Ishikawa (cell line): ENCODE measurements around the gene CD84.

ENCODE experiments used
- CEBPB ChIP-seq: IDR thresholded peaks from 2 replicates; pipeline ENCODE4 v1.6.1; 2012
- EP300 ChIP-seq: IDR thresholded peaks from 2 replicates; pipeline ENCODE4 v1.6.1; 2012; ENCODE audit warnings: borderline replicate concordance
- FOXM1 ChIP-seq: IDR thresholded peaks from 2 replicates; pipeline ENCODE4 v1.6.1; 2012; ENCODE audit warnings: low read depth, borderline replicate concordance
- RAD21 ChIP-seq: IDR thresholded peaks from 2 replicates; pipeline ENCODE4 v1.6.1; 2012; ENCODE audit warnings: low read depth
- TAF1 ChIP-seq: IDR thresholded peaks from 2 replicates; pipeline ENCODE4 v1.6.1; 2012; ENCODE audit warnings: low read depth, mild to moderate bottlenecking
- YY1 ChIP-seq: IDR thresholded peaks from 2 replicates; pipeline ENCODE4 v1.6.1; 2012; ENCODE audit warnings: low read depth
- TF ChIP-seq, protein P1 (sequence below): IDR thresholded peaks from 2 replicates; pipeline ENCODE4 v1.6.1; 2012; ENCODE audit warnings: low read depth, mild to moderate bottlenecking
- TF ChIP-seq, protein P2 (sequence below): IDR thresholded peaks from 2 replicates; pipeline ENCODE4 v1.6.1; 2012

DNA sequence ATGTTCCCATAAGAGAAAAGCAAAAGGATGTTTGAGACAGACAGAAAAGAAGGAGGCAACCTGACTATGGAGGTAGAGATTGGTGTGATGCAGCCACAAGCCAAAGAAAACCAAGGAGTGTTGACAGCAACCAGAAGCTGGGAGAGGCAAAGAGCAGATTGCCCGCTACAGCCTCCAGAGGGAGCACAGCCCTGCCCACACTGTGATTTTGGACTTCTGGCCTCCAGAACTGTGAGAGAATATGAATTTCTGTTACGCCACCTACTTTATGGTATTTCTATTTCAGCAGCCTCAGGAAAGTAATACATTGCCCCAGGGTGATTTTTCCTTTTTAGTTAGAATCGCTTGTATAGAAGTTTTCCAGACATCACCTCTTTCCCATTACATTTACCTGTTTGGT, 84.7 kb downstream of the CD84 start:
- no peak for TF ChIP-seq FOXM1
- no peak for TF ChIP-seq YY1
- no peak for TF ChIP-seq EP300
- TF ChIP-seq, protein P1, sequence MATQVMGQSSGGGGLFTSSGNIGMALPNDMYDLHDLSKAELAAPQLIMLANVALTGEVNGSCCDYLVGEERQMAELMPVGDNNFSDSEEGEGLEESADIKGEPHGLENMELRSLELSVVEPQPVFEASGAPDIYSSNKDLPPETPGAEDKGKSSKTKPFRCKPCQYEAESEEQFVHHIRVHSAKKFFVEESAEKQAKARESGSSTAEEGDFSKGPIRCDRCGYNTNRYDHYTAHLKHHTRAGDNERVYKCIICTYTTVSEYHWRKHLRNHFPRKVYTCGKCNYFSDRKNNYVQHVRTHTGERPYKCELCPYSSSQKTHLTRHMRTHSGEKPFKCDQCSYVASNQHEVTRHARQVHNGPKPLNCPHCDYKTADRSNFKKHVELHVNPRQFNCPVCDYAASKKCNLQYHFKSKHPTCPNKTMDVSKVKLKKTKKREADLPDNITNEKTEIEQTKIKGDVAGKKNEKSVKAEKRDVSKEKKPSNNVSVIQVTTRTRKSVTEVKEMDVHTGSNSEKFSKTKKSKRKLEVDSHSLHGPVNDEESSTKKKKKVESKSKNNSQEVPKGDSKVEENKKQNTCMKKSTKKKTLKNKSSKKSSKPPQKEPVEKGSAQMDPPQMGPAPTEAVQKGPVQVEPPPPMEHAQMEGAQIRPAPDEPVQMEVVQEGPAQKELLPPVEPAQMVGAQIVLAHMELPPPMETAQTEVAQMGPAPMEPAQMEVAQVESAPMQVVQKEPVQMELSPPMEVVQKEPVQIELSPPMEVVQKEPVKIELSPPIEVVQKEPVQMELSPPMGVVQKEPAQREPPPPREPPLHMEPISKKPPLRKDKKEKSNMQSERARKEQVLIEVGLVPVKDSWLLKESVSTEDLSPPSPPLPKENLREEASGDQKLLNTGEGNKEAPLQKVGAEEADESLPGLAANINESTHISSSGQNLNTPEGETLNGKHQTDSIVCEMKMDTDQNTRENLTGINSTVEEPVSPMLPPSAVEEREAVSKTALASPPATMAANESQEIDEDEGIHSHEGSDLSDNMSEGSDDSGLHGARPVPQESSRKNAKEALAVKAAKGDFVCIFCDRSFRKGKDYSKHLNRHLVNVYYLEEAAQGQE = no peak
- no peak for TF ChIP-seq RAD21
- TF ChIP-seq CEBPB = no peak
- TF ChIP-seq, protein P2, sequence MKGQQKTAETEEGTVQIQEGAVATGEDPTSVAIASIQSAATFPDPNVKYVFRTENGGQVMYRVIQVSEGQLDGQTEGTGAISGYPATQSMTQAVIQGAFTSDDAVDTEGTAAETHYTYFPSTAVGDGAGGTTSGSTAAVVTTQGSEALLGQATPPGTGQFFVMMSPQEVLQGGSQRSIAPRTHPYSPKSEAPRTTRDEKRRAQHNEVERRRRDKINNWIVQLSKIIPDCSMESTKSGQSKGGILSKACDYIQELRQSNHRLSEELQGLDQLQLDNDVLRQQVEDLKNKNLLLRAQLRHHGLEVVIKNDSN = no peak
- no peak for TF ChIP-seq TAF1
